Right forelimb (tissue), 1 donor: ENCODE results near the gene RPRD2.

Experiments used
- DNase-seq: peaks from one replicate; pipeline ENCODE4 v3.0.0-alpha.2; 2018

Gene RPRD2

DNA sequence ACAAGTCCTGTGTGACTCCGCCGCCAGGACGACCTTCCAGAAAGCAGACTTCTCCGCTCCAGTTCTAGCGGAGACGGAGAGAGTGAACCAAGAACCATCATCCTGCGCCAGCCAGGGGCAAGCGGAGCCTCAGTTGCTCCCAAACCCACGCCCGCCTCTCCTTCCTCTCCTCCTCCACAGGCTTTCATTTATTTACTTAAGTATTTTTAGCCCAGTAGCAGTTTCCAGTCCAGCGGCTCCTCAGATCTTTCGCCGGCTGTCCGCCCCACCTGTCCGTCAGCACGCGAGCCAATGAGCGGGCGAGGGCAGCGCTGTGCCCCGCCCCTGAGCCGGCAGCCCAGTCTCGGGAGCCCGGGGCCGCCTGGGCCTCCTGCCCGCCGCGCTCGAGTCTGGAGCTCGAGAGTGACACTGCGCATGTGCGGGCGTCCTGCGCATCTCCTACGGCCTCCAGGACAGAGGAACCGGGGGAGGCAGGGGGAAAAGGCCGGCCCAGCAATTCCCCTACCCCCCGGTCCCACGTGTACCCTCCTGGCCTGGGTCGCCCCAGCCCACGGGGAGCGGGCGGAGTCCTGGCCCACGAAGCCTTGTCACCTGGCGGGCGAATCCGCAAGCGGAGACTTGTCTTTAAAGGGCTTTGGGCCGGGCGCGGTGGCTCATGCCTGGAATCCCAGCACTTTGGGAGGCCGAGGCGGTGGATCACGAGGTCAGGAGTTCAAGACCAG, 151.5 kb downstream of the RPRD2 start, which contains the start of gene FALEC:
FALEC (plus strand) TSS at position 425 of the 722 bp plus-strand sequence.
- DNase-seq, result peak; percentile 96

DNA sequence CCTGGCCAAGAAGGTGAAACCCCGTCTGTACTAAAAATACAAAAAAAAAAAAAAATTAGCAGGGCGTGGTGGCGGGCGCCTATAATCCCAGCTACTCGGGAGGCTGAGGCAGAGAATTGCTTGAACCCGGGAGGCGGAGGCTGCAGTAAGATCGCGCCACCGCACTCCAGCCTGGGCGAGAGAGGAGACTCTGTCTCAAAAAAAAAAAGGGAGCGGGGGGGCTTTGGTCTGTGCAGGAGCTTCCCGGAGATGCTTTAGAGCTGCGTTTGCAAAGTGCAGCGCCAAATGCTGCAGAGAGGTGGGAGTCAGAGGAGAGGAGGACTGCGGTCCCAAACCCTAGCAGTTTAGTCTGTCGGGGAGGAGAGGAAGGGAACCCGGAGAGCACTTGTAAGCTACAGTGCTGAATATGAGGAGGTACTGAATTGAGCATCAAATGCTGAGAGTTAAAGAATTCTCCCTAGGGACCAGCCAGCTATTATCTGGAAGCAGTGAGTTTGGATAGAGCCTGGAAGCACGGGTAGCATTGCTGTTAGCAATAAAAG, 152.2 kb downstream of the RPRD2 start:
- no peak for DNase-seq

DNA sequence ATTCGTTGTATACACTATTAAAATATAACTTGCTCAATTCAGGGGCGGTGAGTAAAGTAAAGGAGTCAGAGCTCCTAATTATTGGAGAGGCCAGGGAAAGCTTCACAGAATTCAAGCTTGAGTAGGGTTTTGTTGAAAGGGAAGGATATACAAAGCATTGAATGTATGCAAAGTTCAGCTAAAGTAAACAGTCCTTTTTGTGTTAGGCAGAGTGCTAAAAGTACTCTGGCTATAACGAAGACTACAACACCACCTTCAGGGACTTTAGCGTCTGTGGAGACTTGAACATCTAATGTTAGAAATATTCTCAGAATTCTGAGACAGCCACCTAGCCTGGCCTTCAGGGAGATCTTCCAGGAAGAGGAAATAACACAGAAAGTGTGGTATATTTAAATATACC, 152.7 kb downstream of the RPRD2 start:
- DNase-seq, result no peak

DNA sequence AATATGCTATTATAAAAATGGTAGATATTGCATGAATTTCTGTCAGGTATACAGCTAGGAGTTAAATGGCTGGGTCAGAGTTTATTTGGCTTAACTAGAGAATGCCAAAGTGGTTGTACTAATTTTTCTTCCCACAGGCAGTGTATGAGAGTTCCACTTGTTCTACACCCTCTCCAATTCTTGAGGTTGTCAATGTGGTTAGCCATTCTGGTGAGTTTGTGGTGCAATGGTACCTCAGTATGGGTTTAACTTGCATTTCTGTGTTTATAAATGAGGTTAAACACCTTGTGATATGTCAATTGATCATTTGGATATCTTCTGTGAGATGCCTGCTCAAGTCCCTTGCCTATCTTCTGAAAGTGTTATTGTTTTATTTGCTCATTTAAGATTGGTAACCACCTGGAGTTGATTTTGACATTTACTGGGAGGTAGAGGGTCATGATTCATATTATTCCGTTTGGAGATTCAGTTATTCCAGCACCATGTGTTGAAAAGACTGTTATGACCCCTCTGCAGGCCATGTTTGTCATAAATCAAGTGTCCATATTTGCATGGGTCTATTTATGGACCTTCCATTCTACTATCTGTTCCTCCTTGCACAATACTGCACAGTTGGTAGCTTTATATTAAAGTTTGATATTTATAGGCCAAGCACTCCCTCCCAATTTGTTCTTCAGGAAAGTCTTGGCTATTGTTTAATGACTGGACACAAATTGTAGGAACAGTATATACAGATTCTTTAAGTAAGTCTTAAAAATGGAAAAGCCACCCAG, 157.4 kb downstream of the RPRD2 start:
- DNase-seq, result no peak

DNA sequence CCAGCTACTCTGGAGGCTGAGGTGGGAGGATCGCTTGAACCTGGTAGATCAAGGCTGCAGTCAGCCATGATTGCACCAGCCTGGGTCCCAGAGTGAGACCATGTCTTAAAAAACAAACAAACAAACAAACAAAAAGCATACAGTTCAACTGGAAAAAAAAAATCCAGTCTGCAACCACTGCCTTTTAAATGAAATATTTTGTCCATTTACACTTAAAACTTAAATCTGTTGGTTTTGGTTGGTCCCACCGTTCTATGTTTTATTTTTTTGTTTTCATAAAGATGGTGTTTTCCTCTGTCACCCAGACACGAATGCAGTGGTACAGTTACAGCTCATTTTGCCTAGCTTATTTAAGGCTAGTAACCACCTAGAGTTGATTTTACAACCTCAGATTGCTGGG, 161.4 kb downstream of the RPRD2 start:
- no peak for DNase-seq
